GM19099 (cell line): Measurements from ENCODE around the gene CLCNKB.

Source experiments
- POLR2A ChIP-seq: IDR thresholded peaks from 3 replicates; pipeline ENCODE4 v1.6.1; 2011; ENCODE audit warnings: low read depth; ENCODE audit not compliant: insufficient read length; ENCODE audit errors: extremely low read depth

The CLCNKB gene

DNA sequence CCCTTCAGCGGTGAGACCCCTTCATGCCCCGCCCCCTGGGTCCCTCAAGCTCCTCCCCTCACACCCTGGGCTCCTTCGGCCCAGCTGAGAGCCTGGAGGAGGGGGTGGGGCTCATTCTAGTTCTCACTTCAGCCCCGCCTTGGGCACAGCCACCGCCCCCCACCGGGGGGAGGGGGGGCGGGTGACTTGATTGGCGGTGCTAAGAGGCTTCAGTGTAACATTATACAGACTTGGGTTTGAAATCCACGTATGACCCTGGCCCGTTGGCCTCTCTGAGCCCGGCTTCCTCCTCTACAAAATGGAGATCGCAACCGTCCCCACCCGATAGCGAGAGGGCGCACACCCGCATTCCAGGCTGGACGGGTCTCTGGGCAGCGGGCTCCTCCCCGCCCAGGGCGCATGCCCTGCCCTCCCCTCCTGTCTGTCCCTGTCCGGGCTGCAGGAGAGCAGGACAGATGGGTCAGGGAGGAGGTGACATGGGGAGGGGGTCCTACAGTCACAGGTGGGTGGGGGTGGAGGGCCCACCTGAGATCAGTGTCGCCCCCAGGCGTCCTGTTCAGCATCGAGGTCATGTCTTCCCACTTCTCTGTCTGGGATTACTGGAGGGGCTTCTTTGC, 5.1 kb downstream of the CLCNKB start:
- no peak for TF ChIP-seq POLR2A

DNA sequence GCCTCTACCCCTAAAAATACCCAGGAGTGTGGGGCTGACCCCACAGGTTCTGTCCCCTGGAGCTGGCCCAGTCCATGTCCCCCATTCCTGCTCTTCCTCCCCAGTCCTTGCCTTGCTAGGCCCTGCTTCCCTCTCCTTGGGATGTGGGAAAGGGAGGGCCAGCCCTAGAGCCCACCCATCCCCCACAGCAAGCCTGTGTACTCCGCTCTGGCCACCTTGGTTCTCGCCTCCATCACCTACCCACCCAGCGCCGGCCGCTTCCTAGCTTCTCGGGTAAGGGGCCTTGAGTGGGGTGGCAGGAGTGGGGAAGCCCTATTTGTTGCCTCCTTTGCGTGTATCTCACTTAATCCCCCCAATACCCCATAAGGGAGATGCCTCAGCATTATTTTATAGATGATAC, 6.7 kb downstream of the CLCNKB start:
- TF ChIP-seq POLR2A: no peak

DNA sequence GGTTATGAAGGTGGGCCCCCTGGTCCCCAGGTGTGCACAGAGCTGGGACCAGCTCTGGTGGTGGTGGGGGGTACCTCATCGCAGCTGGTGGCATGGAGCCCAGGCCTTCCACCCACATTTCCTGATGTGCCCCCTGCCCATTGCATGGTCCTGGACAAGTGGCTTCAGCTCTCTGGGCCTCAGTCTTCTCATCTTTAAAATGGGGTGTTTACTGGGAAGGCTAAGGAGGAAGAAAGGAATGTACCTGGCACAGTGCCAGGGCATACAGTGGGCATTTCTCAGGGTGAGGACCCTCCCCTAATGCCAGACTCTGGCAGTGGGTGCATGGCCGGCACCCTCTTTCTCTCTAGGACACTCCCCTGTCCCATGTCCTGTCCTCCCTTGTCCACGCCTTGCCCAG, 7.5 kb downstream of the CLCNKB start:
- TF ChIP-seq POLR2A: no peak

DNA sequence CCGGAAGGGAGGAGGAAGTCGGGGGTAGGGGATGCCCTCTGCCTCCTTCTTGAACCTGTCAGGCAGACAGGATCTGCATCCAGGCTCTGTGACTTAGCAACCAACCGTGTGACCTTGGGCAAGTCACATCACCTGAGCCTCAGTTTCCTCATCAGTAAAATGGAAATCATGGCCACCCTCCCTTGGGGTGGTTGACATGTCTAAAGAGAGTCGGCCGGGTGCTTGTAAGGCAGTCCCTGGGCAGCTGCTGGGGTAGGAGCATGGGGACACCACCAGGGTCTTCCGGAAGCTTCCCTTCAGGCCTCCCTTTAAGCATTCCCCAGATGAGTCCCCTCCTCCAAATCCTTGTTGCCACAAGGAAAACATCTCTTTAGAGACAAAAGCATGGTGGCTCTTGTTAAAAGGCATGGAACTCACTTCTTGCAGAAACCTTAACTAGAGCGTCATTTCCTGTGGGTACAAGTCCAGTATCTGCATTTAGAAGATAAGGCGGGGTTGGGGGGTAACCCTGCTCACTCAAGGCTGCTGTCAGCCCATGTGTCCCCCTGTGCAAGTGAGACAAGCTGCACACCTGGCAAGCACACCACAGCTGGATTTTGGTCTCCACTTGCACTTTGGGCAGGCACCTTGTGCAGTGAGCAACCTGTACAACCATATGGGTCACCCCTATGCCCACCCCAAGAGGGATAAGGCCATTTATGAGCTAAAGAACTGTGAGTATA, 10.4 kb downstream of the CLCNKB start:
- TF ChIP-seq POLR2A: no peak

DNA sequence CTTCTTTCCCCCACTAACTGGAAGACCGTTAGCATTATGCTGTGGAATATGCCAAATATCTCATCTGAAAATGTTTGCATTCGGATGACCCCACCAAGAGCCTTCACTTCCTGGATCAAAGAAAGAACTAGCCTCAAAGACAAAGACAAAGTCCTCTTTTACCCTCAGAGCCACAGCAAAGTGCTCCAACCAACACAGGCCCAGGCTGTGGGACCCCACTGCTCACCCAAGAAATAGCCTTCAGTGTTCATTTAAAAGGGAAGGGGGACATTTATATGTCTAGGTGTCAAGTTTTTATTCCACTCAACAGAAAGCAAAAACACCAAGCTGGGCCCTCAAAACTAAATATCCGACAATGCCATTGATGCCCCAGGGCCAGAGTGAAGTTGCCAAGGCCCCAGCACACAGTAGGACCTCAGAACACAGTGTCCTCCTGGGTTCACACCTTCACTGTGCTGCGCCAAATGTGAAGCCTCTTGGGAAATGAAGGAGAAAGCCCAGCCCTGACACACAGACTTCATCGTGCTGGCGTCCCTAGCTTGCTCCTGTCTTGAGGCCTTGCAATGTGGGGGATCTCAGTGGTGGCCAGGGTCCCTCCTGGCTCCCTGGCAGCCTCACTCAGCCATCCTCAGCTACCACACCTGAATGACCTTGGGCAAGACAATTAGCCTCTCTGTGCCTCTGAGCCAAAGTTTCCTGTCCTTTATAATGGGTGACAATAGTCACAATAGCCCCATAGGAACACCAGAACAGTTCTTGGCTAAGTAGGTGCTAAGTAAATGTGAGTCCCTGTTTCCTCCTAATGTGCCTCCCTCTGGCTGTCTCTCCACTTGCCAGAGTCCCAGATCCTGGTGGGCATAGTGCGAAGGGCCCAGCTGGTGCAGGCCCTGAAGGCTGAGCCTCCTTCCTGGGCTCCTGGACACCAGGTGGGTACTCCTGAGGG, 11.3 kb downstream of the CLCNKB start:
- no peak for TF ChIP-seq POLR2A

DNA sequence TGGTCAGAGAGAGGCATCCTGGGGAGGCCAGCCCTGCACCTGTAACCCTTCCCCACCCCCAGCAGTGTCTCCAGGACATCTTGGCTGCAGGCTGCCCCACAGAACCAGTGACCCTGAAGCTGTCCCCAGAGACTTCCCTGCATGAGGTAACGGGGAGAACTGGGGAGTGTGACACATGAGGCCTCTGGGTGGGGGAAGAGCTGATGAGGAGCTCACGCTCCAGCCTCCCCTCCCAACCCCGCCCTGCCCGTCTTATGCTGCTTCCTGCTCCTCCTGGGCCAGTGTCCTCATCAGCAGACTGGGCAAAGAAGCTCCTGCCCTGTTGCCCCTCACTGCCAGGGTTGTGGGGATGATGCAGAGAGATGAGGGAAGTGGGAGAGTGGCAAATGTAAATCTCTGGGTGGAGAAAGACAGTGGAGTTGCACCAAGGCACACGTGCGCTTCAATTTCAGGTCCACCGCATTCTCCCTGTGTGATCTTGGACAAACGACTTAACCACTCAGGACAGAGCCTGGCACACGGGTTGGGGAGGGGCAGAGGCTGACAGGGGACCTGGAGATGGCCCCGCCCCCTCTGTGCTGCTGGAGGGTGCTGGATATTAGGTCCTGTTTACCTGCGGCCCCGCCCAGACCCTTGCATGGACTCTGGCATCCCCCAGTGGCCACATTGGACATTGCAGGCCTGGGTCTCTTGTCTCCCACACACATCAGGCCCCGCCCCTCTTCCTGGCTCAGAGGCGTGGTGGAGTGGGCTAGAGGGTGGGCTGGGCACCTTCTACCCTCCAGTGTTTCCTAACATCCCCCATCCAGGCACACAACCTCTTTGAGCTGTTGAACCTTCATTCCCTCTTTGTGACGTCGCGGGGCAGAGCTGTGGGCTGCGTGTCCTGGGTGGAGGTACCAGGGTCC, 12.3 kb downstream of the CLCNKB start:
- TF ChIP-seq POLR2A: no peak

DNA sequence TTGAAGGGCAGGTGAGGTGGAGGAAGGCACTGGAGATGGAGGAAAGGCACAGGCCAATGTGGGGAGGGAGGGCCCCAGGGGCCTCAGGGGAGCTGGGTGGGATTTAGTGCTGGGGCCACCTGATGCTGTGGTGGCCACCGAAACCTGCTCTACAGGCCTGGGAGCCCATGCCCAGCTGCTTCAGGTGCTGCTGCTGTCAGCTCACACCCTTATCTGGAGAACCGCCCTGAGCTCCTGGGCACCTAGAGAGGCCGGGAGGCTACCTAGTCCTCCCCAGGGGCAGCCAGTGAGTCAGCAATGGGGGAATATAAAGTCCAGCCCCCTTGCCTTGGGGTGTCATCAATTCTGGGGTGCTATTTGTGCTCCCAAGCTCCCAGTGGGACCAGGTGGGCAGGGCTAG, 17.7 kb downstream of the CLCNKB start:
- no peak for TF ChIP-seq POLR2A

DNA sequence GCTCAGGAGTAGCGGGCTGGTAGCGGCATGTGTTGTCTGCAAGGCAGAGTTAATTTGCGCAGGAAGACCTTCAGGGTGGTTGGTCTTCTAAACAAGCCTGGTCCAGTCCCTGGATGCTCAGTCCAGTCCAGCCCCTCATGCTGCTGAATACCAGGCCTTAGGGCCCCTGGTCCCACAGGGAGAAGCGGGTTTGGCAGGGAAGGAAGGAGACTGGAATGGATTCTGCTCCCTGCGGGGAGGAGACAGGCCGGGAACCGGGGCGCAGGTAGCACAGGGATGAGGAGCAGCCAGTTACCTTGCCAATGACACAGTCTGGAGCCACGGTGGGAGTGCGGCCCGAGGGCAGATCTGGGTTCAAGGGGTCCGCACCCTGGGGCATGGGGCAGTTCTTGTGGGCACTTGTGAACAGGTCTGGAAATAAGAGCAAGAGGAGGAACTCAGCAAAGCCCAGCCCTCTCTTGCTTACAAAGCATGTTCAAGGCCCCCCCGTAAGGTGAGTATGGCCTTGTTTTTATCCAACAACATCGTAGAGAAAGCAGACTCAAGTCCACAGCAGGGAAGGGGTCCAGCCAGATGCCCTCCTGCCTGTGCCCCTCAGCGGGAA, 19.7 kb downstream of the CLCNKB start:
- TF ChIP-seq POLR2A: no peak

DNA sequence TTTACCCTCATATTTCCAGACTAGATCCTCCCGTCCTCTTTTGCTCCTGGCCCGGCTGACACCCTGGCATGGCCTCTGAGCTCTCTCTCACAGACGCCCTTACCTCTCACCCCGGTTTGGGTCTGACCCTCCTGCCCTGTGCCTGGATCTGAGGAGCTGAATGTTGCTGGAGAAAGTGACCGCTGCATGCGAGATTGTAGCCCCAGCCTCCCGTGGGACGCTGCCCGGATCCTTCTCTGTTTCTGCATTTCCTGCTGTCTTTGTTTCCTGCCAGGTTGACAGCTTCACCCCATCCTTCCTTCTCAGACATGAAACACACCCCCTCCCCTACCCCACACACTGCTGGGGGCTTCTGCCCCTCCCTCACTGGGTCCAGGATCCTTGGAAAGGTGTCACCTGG, 20.3 kb downstream of the CLCNKB start:
- TF ChIP-seq POLR2A: no peak

DNA sequence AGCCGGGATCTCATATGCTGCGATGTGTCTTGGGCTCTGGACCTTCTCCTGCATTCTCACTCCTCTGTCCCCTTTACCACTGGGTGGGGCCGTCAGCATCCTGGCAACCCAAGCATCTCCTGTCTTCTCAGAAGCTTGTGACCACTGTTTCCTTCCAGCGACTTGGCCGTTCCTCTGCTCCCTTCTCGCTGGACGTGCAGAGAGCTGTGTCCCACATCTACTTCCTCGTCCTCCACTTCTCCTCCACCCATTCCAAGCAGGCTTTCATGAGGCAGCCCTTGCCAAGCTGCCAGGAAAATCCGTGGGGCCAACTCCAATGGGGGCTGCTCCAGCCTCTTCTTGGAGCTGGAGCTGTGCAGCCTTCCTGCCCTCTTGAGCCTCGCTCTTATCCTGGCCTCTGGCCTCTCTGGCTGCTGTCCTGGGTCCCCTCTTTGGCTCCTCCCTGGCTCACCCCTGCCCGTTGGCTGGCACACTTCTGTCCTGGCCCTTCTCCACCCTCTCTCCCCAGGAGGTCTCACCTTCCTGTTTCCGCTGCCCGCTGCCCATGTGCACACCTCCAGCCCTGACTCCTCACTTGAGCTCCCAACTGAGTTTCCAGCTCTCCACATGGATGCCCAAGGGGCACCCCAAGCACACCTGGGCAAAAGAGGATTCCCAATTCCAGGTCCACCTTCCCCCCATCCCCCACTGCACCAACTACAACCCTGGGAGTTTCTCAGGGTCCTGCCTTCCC, 21.1 kb downstream of the CLCNKB start:
- TF ChIP-seq POLR2A: no peak

DNA sequence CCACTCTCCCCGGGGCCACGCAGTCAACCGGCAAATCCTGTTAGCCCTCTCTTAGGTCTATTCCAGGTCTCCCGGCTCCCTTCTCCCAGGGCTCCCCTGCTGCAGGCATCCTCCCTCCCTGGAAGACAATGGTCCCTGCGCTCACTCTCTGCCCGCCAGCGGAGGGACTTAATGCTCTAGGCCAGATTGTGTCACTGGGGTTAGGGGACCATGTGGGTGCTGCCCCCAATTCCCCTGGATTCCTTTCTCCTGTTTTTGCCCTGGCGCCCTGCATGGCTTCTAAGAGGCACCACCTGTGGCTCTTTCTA, 21.6 kb downstream of the CLCNKB start:
- TF ChIP-seq POLR2A: no peak

DNA sequence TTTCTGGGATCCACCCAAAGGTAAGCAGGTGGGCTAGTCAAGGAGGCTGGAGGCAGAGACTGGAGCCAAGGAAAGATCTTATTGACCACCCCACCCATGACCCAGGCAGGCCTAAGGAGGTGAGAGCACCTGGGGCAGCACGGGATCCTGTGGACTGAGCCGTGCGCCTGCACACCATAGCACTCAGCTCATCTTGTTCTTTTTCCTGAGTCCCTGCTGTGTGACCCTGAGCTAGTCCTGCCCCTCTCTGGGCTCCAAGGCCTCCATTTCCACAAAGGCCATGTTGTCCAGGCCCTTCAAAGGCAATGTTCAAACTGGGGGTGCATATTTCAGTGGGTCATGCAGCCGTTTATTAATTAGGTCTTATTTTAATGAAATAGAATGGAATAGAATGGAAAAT, 22.7 kb downstream of the CLCNKB start:
- no peak for TF ChIP-seq POLR2A

DNA sequence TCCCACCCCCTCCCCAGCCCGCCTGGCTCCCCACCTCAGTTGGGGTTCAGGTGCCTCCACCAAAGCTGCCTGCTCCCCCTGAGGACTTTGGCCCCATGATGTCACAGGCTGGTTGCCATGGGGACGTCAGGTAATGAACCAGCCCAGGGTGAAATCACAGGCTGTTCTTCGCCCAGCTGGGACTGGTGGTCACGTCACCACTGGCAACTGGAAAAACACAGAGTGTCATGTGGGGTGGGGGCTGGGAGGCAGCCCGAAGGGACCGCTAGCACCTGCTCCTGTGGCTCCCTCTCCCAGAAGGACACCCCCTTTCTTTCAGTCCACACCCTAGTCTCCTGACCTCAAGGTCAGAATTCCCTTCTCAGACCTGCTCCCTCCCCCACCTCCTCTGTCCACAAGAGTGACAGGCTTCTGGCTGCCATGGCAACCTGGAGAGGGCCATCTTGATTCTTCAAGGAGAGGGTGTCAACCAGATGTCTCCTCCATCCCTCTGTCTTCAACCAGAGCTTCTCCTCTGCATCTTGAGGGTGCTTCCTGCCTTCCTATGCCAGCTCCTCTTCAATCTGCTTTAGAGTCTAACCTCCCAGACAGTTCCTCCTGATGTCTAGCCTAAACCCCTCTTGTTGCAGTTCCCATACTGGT, 23.7 kb downstream of the CLCNKB start:
- no peak for TF ChIP-seq POLR2A
